Placental pericyte (primary cell): Measurements from ENCODE around the gene ARHGAP33. TPM values are rescaled to one million over a fixed set of nuclear protein-coding genes. Genes with fewer than 3 reads are reported as not detected.

Experiments used
- total RNA-seq: library from RNA; depleted of rRNA; stranded (reverse); fragments of >200 nt; gene quantifications from 2 replicates; pipeline ENCODE4 v1.2.3, GENCODE V29; 2012

Gene ARHGAP33
- total RNA-seq = 2.2 and 5.0 TPM in 2 replicates

GRCh38 chr19:35775298-35776101 lies at the start of gene ARHGAP33:
ARHGAP33 (plus strand) TSS chr19:35775564; CDS start chr19:35775659, 95 bp downstream.

GRCh38 chr19:35742121-35742724 lies 33.1 kb upstream of the ARHGAP33 start, which contains the start of gene IGFLR1:
IGFLR1 (minus strand) TSS chr19:35742452; CDS start chr19:35741180, 1,272 bp downstream.

GRCh38 chr19:35745328-35746086 lies 29.9 kb upstream of the ARHGAP33 start, which contains the start of the genes PSENEN and U2AF1L4:
PSENEN (plus strand) TSS chr19:35745651; CDS start chr19:35745931, 280 bp downstream.
U2AF1L4 (minus strand) TSS chr19:35745418; CDS start chr19:35745391, 27 bp downstream.

GRCh38 chr19:35748106-35749020 lies 27.0 kb upstream of the ARHGAP33 start, which contains the start of gene LIN37:
LIN37 (plus strand) TSS chr19:35748576; CDS start chr19:35748725, 149 bp downstream.

GRCh38 chr19:35756377-35757230 lies 18.8 kb upstream of the ARHGAP33 start, which contains the start of gene HSPB6:
HSPB6 (minus strand) TSS chr19:35757029; CDS start chr19:35757008, 21 bp downstream.

GRCh38 chr19:35757749-35758608 lies 17.4 kb upstream of the ARHGAP33 start, which contains the start of gene PROSER3:
PROSER3 (plus strand) TSS chr19:35758176; CDS start chr19:35758216, 40 bp downstream.

GRCh38 chr19:35812220-35813042 lies 37.1 kb downstream of the ARHGAP33 start, which contains the start of gene PRODH2:
PRODH2 (minus strand) TSS chr19:35812845; CDS start chr19:35812805, 40 bp downstream.

Other genes with a start within 250 kb of the ARHGAP33 start
- gene SBSN, start 247.3 kb upstream of the ARHGAP33 start, total RNA-seq = 0.14 TPM in 1 of 2 replicates, not detected in the other
- gene GAPDHS, start 242.1 kb upstream of the ARHGAP33 start, total RNA-seq = not detected in 2 replicates
- 64.1 and 66.6 TPM in 2 replicates for gene TMEM147, start 229.9 kb upstream of the ARHGAP33 start, total RNA-seq
- not detected in 2 replicates for gene ATP4A, start 211.9 kb upstream of the ARHGAP33 start, total RNA-seq
- gene PMIS2, start 189.4 kb upstream of the ARHGAP33 start, total RNA-seq = not detected in 2 replicates
- gene HAUS5, start 162.8 kb upstream of the ARHGAP33 start, total RNA-seq = 2.2 and 14.2 TPM in 2 replicates
- gene RBM42, start 146.5 kb upstream of the ARHGAP33 start, total RNA-seq = 74.6 and 76.2 TPM in 2 replicates
- gene ETV2, start 133.8 kb upstream of the ARHGAP33 start, total RNA-seq = 0.29 TPM in 1 of 2 replicates, not detected in the other
- 212 and 274 TPM in 2 replicates for gene COX6B1, start 127.2 kb upstream of the ARHGAP33 start, total RNA-seq
- not detected in 2 replicates for gene UPK1A, start 109.0 kb upstream of the ARHGAP33 start, total RNA-seq
- gene ZBTB32, start 71.0 kb upstream of the ARHGAP33 start, total RNA-seq = not detected in 2 replicates
- 10.0 and 14.7 TPM in 2 replicates for gene KMT2B, start 57.6 kb upstream of the ARHGAP33 start, total RNA-seq
- gene IGFLR1, start 33.1 kb upstream of the ARHGAP33 start, total RNA-seq = 0.66 and 1.9 TPM in 2 replicates
- 5.3 and 15.3 TPM in 2 replicates for gene U2AF1L4, start 30.1 kb upstream of the ARHGAP33 start, total RNA-seq
- 10.9 and 12.0 TPM in 2 replicates for gene PSENEN, start 29.9 kb upstream of the ARHGAP33 start, total RNA-seq
- gene LIN37, start 27.0 kb upstream of the ARHGAP33 start, total RNA-seq = 17.9 and 29.1 TPM in 2 replicates
- 11.6 and 22.3 TPM in 2 replicates for gene HSPB6, start 18.5 kb upstream of the ARHGAP33 start, total RNA-seq
- 10.9 and 17.6 TPM in 2 replicates for gene PROSER3, start 17.4 kb upstream of the ARHGAP33 start, total RNA-seq
- not detected in 2 replicates for gene PRODH2, start 37.3 kb downstream of the ARHGAP33 start, total RNA-seq
- gene NPHS1, start 76.9 kb downstream of the ARHGAP33 start, total RNA-seq = not detected in 2 replicates
- gene KIRREL2, start 81.3 kb downstream of the ARHGAP33 start, total RNA-seq = not detected in 2 replicates
- 2.0 and 2.1 TPM in 2 replicates for gene APLP1, start 93.0 kb downstream of the ARHGAP33 start, total RNA-seq
- 5.3 and 6.4 TPM in 2 replicates for gene NFKBID, start 125.0 kb downstream of the ARHGAP33 start, total RNA-seq
- 0.44 and 0.86 TPM in 2 replicates for gene HCST, start 127.0 kb downstream of the ARHGAP33 start, total RNA-seq
- gene TYROBP, start 132.7 kb downstream of the ARHGAP33 start, total RNA-seq = not detected in 2 replicates
- 5.3 and 7.2 TPM in 2 replicates for gene LRFN3, start 160.8 kb downstream of the ARHGAP33 start, total RNA-seq
- gene SDHAF1, start 219.6 kb downstream of the ARHGAP33 start, total RNA-seq = 12.0 and 17.3 TPM in 2 replicates
- gene SYNE4, start 233.2 kb downstream of the ARHGAP33 start, total RNA-seq = 0.14 TPM in 1 of 2 replicates, not detected in the other
- 14.0 and 20.2 TPM in 2 replicates for gene ALKBH6, start 238.6 kb downstream of the ARHGAP33 start, total RNA-seq